ENCODE results near the gene TLN1.

TLN1 gene

GRCh38 chr9:35711501-35712428 is 20.2 kb downstream of the TLN1 start:
- no peak for TF ChIP-seq CTCF (conservative IDR thresholded peaks at IDR 0.05; ENCODE audit: low read depth, low read length)
- H3K4me3 ChIP-seq (ENCODE audit: low read depth, low read length): no peak overlapping the region
- DNase-seq (ENCODE audit: low read depth): no peak

- no peak for DNase-seq (ENCODE audit: low read depth)
- H3K4me3 ChIP-seq (ENCODE audit: low read depth, low read length): no peak overlapping the region
- no peak for TF ChIP-seq CTCF (conservative IDR thresholded peaks at IDR 0.05; ENCODE audit: low read depth, low read length)
Observed at GRCh38 chr9:35710818-35711500, 21.0 kb downstream of the TLN1 start.

DNA sequence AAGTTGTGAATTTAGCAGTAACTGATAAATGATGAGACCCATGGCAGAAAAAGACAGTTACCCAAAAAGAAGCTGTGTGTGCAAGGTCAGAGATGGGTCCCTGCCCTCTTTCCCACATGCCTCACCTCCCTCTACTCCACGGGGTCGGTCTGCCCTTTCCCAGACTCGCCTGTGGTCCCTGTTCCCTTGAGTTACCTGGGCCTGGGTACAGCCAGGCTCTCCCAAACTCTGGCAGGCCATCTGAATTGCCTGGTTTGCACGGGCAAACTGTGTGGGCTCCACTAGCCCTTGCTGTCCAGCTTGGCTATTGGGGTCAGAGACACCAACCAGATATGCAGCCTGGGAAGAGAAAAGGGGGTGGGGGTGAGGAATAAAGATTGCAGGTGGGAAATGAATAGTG is 23.8 kb downstream of the TLN1 start:
- DNase-seq (ENCODE audit: low read depth): no peak
- no peak overlapping the region for H3K4me3 ChIP-seq (ENCODE audit: low read depth, low read length)
- TF ChIP-seq CTCF (conservative IDR thresholded peaks at IDR 0.05; ENCODE audit: low read depth, low read length): no peak

- H3K4me3 ChIP-seq (ENCODE audit: low read depth, low read length): no peak overlapping the region
- no peak for DNase-seq (ENCODE audit: low read depth)
- TF ChIP-seq CTCF (conservative IDR thresholded peaks at IDR 0.05; ENCODE audit: low read depth, low read length): no peak
Observed at GRCh38 chr9:35706951-35707350, 25.0 kb downstream of the TLN1 start.

GRCh38 chr9:35705836-35706430 is 26.1 kb downstream of the TLN1 start:
- no peak for TF ChIP-seq CTCF (conservative IDR thresholded peaks at IDR 0.05; ENCODE audit: low read depth, low read length)
- no peak for DNase-seq (ENCODE audit: low read depth)

DNA sequence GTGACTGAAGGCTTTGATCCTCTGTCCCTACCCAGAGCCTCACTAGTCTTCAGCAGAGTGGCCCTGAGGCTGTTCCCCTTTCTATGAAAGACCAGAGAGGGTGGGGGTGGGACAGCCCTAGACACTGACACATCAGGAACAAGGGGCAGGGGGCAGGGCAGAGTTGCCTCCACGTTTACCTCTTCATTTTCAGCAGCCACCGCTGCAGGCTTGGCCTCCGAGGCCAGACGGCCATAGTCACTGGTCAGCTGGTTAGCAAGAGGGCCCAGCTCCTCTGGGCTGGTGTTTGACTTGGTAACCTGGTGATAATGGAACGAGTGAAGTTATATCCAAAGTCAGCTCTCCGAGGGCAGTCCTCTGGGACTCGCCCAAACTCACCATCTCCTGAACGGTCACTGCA is 26.6 kb downstream of the TLN1 start:
- no peak overlapping the region for H3K4me3 ChIP-seq (ENCODE audit: low read depth, low read length)
- DNase-seq (ENCODE audit: low read depth): no peak
- no peak for TF ChIP-seq CTCF (conservative IDR thresholded peaks at IDR 0.05; ENCODE audit: low read depth, low read length)

More at GRCh38 chr9:35705836-35706430, 26.1 kb downstream of the TLN1 start:
- no peak overlapping the region for H3K4me3 ChIP-seq (ENCODE audit: low read depth, low read length)
